ENCODE measurements around the gene SWT1.

SWT1 gene

DNA sequence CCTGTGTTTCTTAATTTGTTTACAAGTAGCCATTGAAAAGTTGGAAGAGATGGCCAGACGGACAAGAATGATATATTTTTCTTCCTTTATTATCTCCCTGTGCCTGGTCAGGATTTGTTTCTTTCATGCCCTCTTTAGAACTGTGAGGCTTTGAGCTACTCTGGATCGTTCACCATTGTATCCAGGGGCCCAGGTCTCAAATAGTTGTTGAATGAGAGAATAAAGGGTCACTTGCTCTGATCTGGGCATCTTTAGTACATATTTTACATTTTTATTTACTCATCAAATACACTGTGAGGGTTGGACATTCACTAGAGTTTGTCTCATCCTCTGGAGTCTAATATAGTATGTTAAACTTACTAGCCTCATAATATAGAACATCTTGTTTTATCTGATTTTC, 111.4 kb downstream of the SWT1 start:
- Histone ChIP-seq H3K4me1 (ENCODE audit: control insufficient read depth, insufficient read depth, low read length) (peaks cover 3% of the 10 kb centered on the region), H3K36me3 (ENCODE audit: control insufficient read depth, insufficient read depth, low read length, severe bottlenecking) (no peaks in the 10 kb centered on the region), H3K4me3 (ENCODE audit: low read length) (no peak overlapping the region), H3K9ac (ENCODE audit: low read length) (no peak overlapping the region), H3K27me3 (replicated peaks; ENCODE audit: control insufficient read depth, insufficient read depth, low read length) (no peaks in the 10 kb centered on the region), H3K9me3 (ENCODE audit: control insufficient read depth, low read length) (no peaks in the 10 kb centered on the region)
- no peak for DNase-seq (ENCODE audit: low read depth)

GRCh38 chr1:185271921-185272320, 115.0 kb downstream of the SWT1 start:
- Histone ChIP-seq H3K36me3 (ENCODE audit: control insufficient read depth, insufficient read depth, low read length, severe bottlenecking) (no peaks in the 10 kb centered on the region), H3K9ac (ENCODE audit: low read length) (no peak overlapping the region), H3K4me1 (ENCODE audit: control insufficient read depth, insufficient read depth, low read length) (peaks cover 3% of the 10 kb centered on the region), H3K4me3 (ENCODE audit: low read length) (no peak overlapping the region), H3K9me3 (ENCODE audit: control insufficient read depth, low read length) (no peaks in the 10 kb centered on the region), H3K27me3 (replicated peaks; ENCODE audit: control insufficient read depth, insufficient read depth, low read length) (no peaks in the 10 kb centered on the region)
- DNase-seq (ENCODE audit: low read depth), result no peak

- Histone ChIP-seq H3K9ac (ENCODE audit: low read length) (no peak overlapping the region), H3K27me3 (replicated peaks; ENCODE audit: control insufficient read depth, insufficient read depth, low read length) (no peaks in the 10 kb centered on the region), H3K36me3 (ENCODE audit: control insufficient read depth, insufficient read depth, low read length, severe bottlenecking) (peaks cover 4% of the 10 kb centered on the region), H3K9me3 (ENCODE audit: control insufficient read depth, low read length) (no peaks in the 10 kb centered on the region), H3K4me1 (ENCODE audit: control insufficient read depth, insufficient read depth, low read length) (no peaks in the 10 kb centered on the region), H3K4me3 (ENCODE audit: low read length) (no peak overlapping the region)
- DNase-seq (ENCODE audit: low read depth), result peak; percentile 31
Measured at GRCh38 chr1:185279571-185279970, 122.6 kb downstream of the SWT1 start.

DNA sequence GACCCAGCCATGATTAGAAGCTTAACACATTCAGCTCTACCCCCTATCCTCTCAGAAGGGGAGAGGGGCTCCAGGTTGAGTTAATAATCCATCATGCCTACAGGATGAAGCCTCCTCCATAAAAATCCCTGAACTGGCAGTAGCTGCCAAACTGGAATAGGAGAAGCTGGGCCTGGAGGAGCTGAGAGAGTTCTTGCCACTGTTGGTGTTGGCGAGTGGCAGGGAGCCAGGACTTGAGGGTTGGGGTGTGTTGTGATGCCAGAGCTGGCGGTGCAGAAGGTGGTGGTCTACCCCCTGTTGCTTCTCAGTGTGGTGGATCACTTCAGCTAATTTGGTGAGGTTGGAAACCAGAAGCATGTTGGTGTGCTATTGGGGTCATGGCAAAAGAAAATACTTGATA, 123.6 kb downstream of the SWT1 start:
- DNase-seq (ENCODE audit: low read depth), result no peak

DNA sequence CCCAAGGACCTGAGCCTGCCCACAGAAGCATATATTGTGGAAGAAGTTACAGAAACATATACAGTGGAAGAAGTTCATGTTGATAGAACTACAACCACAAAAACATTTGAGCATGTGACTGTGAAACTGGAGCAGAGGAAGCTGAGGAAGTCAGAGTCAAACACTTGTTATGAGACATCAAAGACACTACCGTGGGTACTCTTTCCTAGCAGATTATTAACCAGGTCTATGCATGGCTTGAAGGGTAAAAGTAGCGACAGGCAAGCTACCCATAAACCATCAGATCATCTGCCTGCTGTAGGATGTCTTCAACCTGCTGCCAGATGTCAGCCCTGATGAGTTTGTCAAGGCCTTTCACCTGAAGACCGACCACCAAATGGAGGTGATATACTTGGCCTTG, 124.3 kb downstream of the SWT1 start:
- peaks cover 4% of the 10 kb centered on the region for H3K36me3 ChIP-seq (ENCODE audit: control insufficient read depth, insufficient read depth, low read length, severe bottlenecking)
- DNase-seq (ENCODE audit: low read depth), result no peak

More for the DNA sequence above, 123.6 kb downstream of the SWT1 start:
- peaks cover 4% of the 10 kb centered on the region for H3K36me3 ChIP-seq (ENCODE audit: control insufficient read depth, insufficient read depth, low read length, severe bottlenecking)
- no peaks in the 10 kb centered on the region for H3K4me1 ChIP-seq (ENCODE audit: control insufficient read depth, insufficient read depth, low read length)
- H3K27me3 ChIP-seq (replicated peaks; ENCODE audit: control insufficient read depth, insufficient read depth, low read length), result no peaks in the 10 kb centered on the region
- H3K4me3 ChIP-seq (ENCODE audit: low read length), result no peak overlapping the region
- H3K9me3 ChIP-seq (ENCODE audit: control insufficient read depth, low read length), result no peaks in the 10 kb centered on the region
- H3K9ac ChIP-seq (ENCODE audit: low read length), result no peak overlapping the region

DNA sequence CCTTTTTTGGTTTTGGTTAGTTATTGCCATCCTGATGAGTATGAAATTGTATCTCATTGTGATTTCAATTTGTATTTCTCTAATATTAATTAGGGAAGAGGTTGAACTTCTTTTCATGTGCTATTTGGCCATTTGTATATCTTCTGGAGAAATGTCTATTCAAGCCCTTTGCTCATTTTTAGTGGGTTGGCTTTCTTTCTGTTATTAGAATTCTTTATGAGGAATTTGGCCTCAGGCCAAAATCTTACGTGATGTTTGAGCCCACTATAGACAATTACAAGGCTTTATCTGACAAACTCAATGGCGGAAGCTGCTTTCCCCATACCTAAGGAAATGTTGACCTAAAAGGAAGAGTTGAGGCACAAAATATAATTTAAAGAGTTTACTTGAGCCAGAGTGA, 127.1 kb downstream of the SWT1 start:
- H3K9ac ChIP-seq (ENCODE audit: low read length), result no peak overlapping the region
- H3K36me3 ChIP-seq (ENCODE audit: control insufficient read depth, insufficient read depth, low read length, severe bottlenecking), result no peaks in the 10 kb centered on the region
- DNase-seq (ENCODE audit: low read depth), result no peak
- H3K4me1 ChIP-seq (ENCODE audit: control insufficient read depth, insufficient read depth, low read length), result no peaks in the 10 kb centered on the region
- no peak overlapping the region for H3K4me3 ChIP-seq (ENCODE audit: low read length)
- no peaks in the 10 kb centered on the region for H3K27me3 ChIP-seq (replicated peaks; ENCODE audit: control insufficient read depth, insufficient read depth, low read length)
- H3K9me3 ChIP-seq (ENCODE audit: control insufficient read depth, low read length), result no peaks in the 10 kb centered on the region

More for the DNA sequence above, 124.3 kb downstream of the SWT1 start:
- Histone ChIP-seq H3K9ac (ENCODE audit: low read length) (no peak overlapping the region), H3K4me3 (ENCODE audit: low read length) (no peak overlapping the region), H3K27me3 (replicated peaks; ENCODE audit: control insufficient read depth, insufficient read depth, low read length) (no peaks in the 10 kb centered on the region), H3K4me1 (ENCODE audit: control insufficient read depth, insufficient read depth, low read length) (no peaks in the 10 kb centered on the region), H3K9me3 (ENCODE audit: control insufficient read depth, low read length) (no peaks in the 10 kb centered on the region)

DNA sequence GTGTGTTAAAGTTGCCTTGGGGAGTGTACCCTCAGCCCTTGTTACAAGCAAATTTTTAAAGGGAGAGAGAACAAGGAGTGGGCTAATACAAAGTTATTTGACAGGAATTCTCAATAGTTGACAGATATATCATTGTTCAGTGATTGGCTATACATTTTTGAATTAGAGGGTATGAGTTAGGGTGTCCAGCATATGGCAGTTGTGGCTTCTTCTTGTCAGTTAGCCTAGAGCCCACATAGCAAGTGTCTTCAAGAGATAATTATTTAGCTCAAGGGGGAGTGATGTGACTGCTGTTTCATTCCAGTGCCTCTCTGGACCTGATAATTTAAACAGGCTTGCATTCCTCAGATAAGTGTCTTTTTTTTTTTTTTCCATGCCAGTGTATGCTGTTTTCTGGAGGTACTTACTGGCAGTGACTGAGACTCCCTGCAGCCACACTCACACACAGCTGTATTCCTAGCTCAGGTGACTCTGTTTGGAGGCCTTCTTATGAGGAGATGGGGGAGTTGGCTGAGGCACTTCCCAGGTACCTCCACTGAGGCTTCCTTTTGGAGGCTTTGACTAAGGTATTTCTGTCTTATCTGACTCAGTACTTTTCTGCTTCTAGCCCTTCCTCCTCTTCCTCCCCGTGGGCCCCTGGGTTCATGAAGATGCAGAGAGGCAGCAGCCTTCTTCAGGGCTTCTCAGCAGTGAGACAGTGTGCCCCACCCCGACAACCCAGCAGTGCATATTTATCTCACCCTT, 127.7 kb downstream of the SWT1 start:
- no peak overlapping the region for H3K9ac ChIP-seq (ENCODE audit: low read length)
- H3K9me3 ChIP-seq (ENCODE audit: control insufficient read depth, low read length), result no peaks in the 10 kb centered on the region
- no peaks in the 10 kb centered on the region for H3K36me3 ChIP-seq (ENCODE audit: control insufficient read depth, insufficient read depth, low read length, severe bottlenecking)
- peak; percentile 22 for DNase-seq (ENCODE audit: low read depth)
- no peak overlapping the region for H3K4me3 ChIP-seq (ENCODE audit: low read length)
- no peaks in the 10 kb centered on the region for H3K4me1 ChIP-seq (ENCODE audit: control insufficient read depth, insufficient read depth, low read length)
- H3K27me3 ChIP-seq (replicated peaks; ENCODE audit: control insufficient read depth, insufficient read depth, low read length), result no peaks in the 10 kb centered on the region

- no peaks in the 10 kb centered on the region for H3K27me3 ChIP-seq (replicated peaks; ENCODE audit: control insufficient read depth, insufficient read depth, low read length)
- no peaks in the 10 kb centered on the region for H3K9me3 ChIP-seq (ENCODE audit: control insufficient read depth, low read length)
- H3K36me3 ChIP-seq (ENCODE audit: control insufficient read depth, insufficient read depth, low read length, severe bottlenecking), result no peaks in the 10 kb centered on the region
- peaks cover 4% of the 10 kb centered on the region for H3K4me1 ChIP-seq (ENCODE audit: control insufficient read depth, insufficient read depth, low read length)
- no peak overlapping the region for H3K9ac ChIP-seq (ENCODE audit: low read length)
- H3K4me3 ChIP-seq (ENCODE audit: low read length), result no peak overlapping the region
- no peak for DNase-seq (ENCODE audit: low read depth)
Measured at GRCh38 chr1:185287451-185287850, 130.5 kb downstream of the SWT1 start.

DNA sequence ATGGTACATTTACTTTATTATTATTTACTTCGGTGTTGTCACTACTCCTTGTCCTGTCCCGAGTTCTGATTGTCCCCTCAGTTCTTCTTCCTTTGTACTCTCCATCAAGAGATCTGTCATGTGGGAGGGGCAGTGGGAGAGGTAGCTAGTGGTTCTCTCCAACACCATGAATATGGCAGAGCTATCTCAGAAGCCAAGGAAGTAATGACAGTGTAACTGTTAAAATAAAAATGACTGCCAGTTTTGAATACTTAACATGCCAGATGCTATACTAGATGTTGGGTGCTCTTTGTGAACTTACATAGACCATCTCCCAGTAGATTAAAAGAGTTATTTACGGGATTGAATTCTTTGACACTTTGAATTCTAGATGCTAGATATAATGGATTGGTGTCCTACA, 131.5 kb downstream of the SWT1 start:
- no peaks in the 10 kb centered on the region for H3K27me3 ChIP-seq (replicated peaks; ENCODE audit: control insufficient read depth, insufficient read depth, low read length)
- peaks cover 8% of the 10 kb centered on the region for H3K4me1 ChIP-seq (ENCODE audit: control insufficient read depth, insufficient read depth, low read length)
- H3K36me3 ChIP-seq (ENCODE audit: control insufficient read depth, insufficient read depth, low read length, severe bottlenecking), result no peaks in the 10 kb centered on the region
- no peaks in the 10 kb centered on the region for H3K9me3 ChIP-seq (ENCODE audit: control insufficient read depth, low read length)
- H3K9ac ChIP-seq (ENCODE audit: low read length), result no peak overlapping the region
- no peak overlapping the region for H3K4me3 ChIP-seq (ENCODE audit: low read length)
- DNase-seq (ENCODE audit: low read depth), result no peak

DNA sequence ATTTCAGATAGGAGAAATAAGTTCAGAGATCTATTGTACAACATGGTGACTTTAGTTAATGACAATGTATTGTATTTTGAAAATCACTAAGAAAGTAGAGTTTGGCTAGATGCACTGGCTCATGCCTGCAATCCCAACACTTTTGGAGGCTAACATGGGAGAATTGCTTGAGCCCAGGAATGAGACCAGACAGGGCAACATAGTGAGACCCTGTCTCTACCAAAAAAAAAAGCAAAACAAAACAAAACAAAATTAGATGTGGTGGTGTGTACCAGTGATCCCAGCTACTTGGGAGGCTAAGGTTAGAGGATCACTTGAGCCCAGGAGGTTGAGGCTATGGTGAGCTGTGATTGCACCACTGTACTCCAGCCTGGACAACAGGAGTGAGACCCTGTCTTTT, 132.9 kb downstream of the SWT1 start:
- peaks cover 8% of the 10 kb centered on the region for H3K4me1 ChIP-seq (ENCODE audit: control insufficient read depth, insufficient read depth, low read length)
- no peaks in the 10 kb centered on the region for H3K27me3 ChIP-seq (replicated peaks; ENCODE audit: control insufficient read depth, insufficient read depth, low read length)
- no peak overlapping the region for H3K9ac ChIP-seq (ENCODE audit: low read length)
- DNase-seq (ENCODE audit: low read depth), result no peak
- H3K9me3 ChIP-seq (ENCODE audit: control insufficient read depth, low read length), result no peaks in the 10 kb centered on the region
- no peak overlapping the region for H3K4me3 ChIP-seq (ENCODE audit: low read length)
- H3K36me3 ChIP-seq (ENCODE audit: control insufficient read depth, insufficient read depth, low read length, severe bottlenecking), result no peaks in the 10 kb centered on the region

DNA sequence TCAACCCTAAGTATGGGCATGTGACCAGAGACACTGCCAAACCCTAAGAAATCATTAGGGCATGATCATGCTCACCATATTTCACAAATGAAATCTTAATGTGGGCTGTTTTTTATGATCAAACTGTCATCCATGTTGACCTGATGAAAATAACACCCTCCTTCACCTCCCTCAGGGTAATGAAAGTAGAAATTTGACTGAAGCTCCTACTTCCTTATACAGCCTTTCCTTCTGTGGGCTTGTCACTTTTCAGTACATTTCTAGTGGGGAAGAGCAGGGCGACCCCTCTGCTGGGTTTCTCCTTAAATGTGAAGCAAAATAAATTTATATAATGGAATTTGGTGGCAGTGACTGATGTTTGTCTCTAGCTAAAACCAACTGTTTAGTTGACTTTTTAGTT, 134.2 kb downstream of the SWT1 start:
- Histone ChIP-seq H3K27me3 (replicated peaks; ENCODE audit: control insufficient read depth, insufficient read depth, low read length) (no peaks in the 10 kb centered on the region), H3K36me3 (ENCODE audit: control insufficient read depth, insufficient read depth, low read length, severe bottlenecking) (peaks cover 3% of the 10 kb centered on the region), H3K4me1 (ENCODE audit: control insufficient read depth, insufficient read depth, low read length) (peaks cover 8% of the 10 kb centered on the region), H3K4me3 (ENCODE audit: low read length) (no peak overlapping the region), H3K9ac (ENCODE audit: low read length) (no peak overlapping the region), H3K9me3 (ENCODE audit: control insufficient read depth, low read length) (no peaks in the 10 kb centered on the region)
- no peak for DNase-seq (ENCODE audit: low read depth)

DNA sequence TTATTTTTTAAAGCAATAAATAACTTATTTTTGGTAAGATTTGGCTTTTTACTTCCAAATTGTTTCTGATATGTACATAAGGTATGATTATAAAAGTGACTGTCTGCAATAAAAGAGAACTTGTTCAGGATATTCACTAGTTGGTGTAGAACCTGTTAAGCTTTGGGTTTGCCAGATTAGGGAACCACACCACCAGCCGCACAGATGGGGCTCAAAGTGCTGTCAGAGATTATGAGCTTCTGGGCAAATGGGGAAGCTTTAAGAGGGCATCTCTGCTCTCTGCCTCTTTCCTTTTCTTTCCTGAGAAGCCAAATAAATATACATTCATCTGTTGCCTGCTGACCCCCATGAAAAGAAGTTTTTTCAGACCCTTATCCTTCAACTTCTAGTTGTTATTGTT, 134.7 kb downstream of the SWT1 start:
- Histone ChIP-seq H3K9me3 (ENCODE audit: control insufficient read depth, low read length) (no peaks in the 10 kb centered on the region), H3K9ac (ENCODE audit: low read length) (no peak overlapping the region), H3K4me3 (ENCODE audit: low read length) (no peak overlapping the region), H3K4me1 (ENCODE audit: control insufficient read depth, insufficient read depth, low read length) (peaks cover 8% of the 10 kb centered on the region), H3K27me3 (replicated peaks; ENCODE audit: control insufficient read depth, insufficient read depth, low read length) (no peaks in the 10 kb centered on the region), H3K36me3 (ENCODE audit: control insufficient read depth, insufficient read depth, low read length, severe bottlenecking) (peaks cover 8% of the 10 kb centered on the region)
- DNase-seq (ENCODE audit: low read depth), result no peak

Measured in adipocyte (in vitro differentiated cells).